IPS DF 19.7 (cell line): Measurements from ENCODE around the gene SFXN1.

Source experiments
- DNase-seq: peaks from one replicate; pipeline ENCODE4 v3.0.0-alpha.2; 2013; ENCODE audit warnings: low read depth, low spot score

SFXN1 gene

GRCh38 chr5:175465282-175465681 lies 13.1 kb upstream of the SFXN1 start:
- no peak for DNase-seq

- no peak for DNase-seq
Measured at GRCh38 chr5:175466700-175467318, 11.6 kb upstream of the SFXN1 start.

- no peak for DNase-seq
Measured at GRCh38 chr5:175467983-175468690, 10.2 kb upstream of the SFXN1 start.

- DNase-seq = no peak
Measured at GRCh38 chr5:175468892-175469291, 9.5 kb upstream of the SFXN1 start.

GRCh38 chr5:175469916-175470315 lies 8.4 kb upstream of the SFXN1 start:
- DNase-seq = no peak

- DNase-seq = no peak
Measured at GRCh38 chr5:175470781-175471180, 7.6 kb upstream of the SFXN1 start.

- no peak for DNase-seq
Measured at GRCh38 chr5:175471196-175471595, 7.2 kb upstream of the SFXN1 start.

- DNase-seq = no peak
Measured at GRCh38 chr5:175471628-175472027, 6.7 kb upstream of the SFXN1 start.

GRCh38 chr5:175472378-175472777 lies 6.0 kb upstream of the SFXN1 start:
- DNase-seq = no peak

GRCh38 chr5:175475248-175475647 lies 3.1 kb upstream of the SFXN1 start:
- no peak for DNase-seq

- no peak for DNase-seq
Measured at GRCh38 chr5:175477440-175477839, 920 bp upstream of the SFXN1 start.

GRCh38 chr5:175478008-175478383 lies 364 bp upstream of the SFXN1 start:
- no peak for DNase-seq

- DNase-seq = no peak
Measured at GRCh38 chr5:175479125-175479881, 943 bp downstream of the SFXN1 start.

- DNase-seq = no peak
Measured at GRCh38 chr5:175483337-175483736, 5.0 kb downstream of the SFXN1 start.

GRCh38 chr5:175484322-175484721 lies 6.0 kb downstream of the SFXN1 start:
- DNase-seq = no peak

GRCh38 chr5:175484829-175485228 lies 6.5 kb downstream of the SFXN1 start:
- no peak for DNase-seq

- DNase-seq = no peak
Measured at GRCh38 chr5:175485631-175486030, 7.3 kb downstream of the SFXN1 start.

GRCh38 chr5:175487514-175488222 lies 9.3 kb downstream of the SFXN1 start:
- no peak for DNase-seq

GRCh38 chr5:175489693-175490443 lies 11.5 kb downstream of the SFXN1 start:
- no peak for DNase-seq

- no peak for DNase-seq
Measured at GRCh38 chr5:175491223-175491622, 12.9 kb downstream of the SFXN1 start.

GRCh38 chr5:175493260-175493659 lies 14.9 kb downstream of the SFXN1 start:
- DNase-seq = no peak
